Testis (tissue), 3 donors: ENCODE results near the gene ZC3H7B. TPM values are rescaled to one million over a fixed set of nuclear protein-coding genes. Genes with fewer than 3 reads are reported as not detected.

Experiments
- DNase-seq: peaks from one replicate; pipeline ENCODE4 v3.0.0-alpha.2; 2019
- H3K27ac ChIP-seq, 2 donors: fragments of 200-600 bp; sonication (generic); one replicate each; pipeline ENCODE4 v1.5.1; 2019
- H3K27me3 ChIP-seq: fragments of 200-600 bp; sonication (generic); one replicate; pipeline ENCODE4 v1.5.1; 2019
- H3K36me3 ChIP-seq: fragments of 200-600 bp; sonication (generic); one replicate; pipeline ENCODE4 v1.5.1; 2017; ENCODE audit warnings: low read depth; ENCODE audit errors: missing control alignments
- H3K4me1 ChIP-seq: fragments of 200-600 bp; sonication (generic); one replicate; pipeline ENCODE4 v1.5.1; 2019
- H3K4me3 ChIP-seq, 2 donors: fragments of 200-600 bp; sonication (generic); one replicate each; pipeline ENCODE4 v1.5.1; 2017 to 2019
- H3K9me3 ChIP-seq: fragments of 200-600 bp; sonication (generic); one replicate; pipeline ENCODE4 v1.5.1; 2017
- POLR2A ChIP-seq: fragments of 450-650 bp; IDR thresholded peaks from one replicate; pipeline ENCODE4 v1.6.1; 2017; ENCODE audit warnings: antibody characterized with exemption, mild to moderate bottlenecking, moderate library complexity
- WGBS, 2 donors: methylation state at CpG; one replicate each; pipeline ENCODE4 v1.1.5; 2018; 5-methylcytosine and 5-hydroxymethylcytosine counted together
- intact Hi-C: fragments of 100-400 bp; cut with DNase I; formaldehyde crosslinking; loops from one replicate; pipeline ENCODE4 v1.15.1; 2023; ENCODE audit warnings: low total_unique reads
- polyA plus RNA-seq: library from polyadenylated mRNA; stranded (reverse); fragments of 350-450 nt; fragmentation: Illumina TruSeq; extraction: RNeasy Lipid Tissue Mini Kit (QIAGEN cat#74804); gene quantifications from one replicate; pipeline ENCODE4 v1.2.3, GENCODE V29; 2014; ENCODE audit warnings: low read depth, low replicate concordance; ENCODE audit not compliant: insufficient read depth
- total RNA-seq, 2 donors: library from RNA; depleted of rRNA; stranded (reverse); fragments of >200 nt; gene quantifications; one replicate each; pipeline ENCODE4 v1.2.3, GENCODE V29; 2016
- TF ChIP-seq, protein P1 (sequence below), 3 experiments: fragments of 450-650 bp in 2 of 3; fragments of 200-600 bp in 1 of 3; sonication (generic) in 1 of 3; IDR thresholded peaks; one replicate each; pipeline ENCODE4 v1.5.1; 2016 to 2019; ENCODE audit warnings: antibody characterized with exemption in 3 of 3, mild to moderate bottlenecking in 2 of 3, moderate library complexity in 1 of 3

The ZC3H7B gene
- total and polyA plus RNA-seq, 3 donors from 2014 or later: 38.9 to 63.0 (median 56.4) TPM

DNA sequence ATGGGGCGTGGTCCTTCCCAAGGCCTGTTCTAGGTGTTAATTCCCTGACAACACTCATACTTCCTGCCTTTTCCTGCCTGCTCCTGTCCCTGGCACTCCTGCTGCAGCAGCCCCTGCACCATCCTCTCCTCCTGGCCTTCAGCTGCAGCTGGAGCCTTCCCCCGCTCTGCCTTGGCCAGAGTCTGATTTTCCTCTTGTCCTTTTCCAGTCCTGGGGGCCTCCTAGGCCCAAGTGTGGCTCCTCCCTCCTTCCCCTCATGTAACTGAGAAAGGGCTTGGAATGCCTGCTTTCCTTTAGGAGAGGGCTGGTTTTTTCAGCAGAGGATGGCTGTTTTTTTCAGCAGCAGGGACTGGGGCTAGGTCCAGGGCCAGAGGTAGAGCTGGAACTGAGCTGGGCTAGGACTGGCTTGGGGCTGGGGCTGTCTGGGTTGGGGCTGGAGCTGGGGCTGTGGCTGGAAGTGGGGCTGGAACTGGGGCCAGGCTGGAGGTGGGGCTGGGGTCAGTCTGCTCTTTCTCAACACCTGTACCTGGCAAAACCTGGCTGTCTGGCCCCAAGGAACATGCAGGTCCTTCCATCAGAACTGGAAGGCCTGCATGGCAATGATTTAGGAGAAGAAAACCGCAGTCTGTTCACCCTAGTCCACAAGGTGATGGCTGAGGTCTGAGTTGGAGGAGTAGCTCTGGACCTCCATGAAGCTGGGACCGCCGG, 23.6 kb downstream of the ZC3H7B start:
- Histone ChIP-seq H3K36me3 (no peaks in the 10 kb centered on the region), H3K4me1 (peaks cover 24% of the 10 kb centered on the region), H3K27me3 (no peaks in the 10 kb centered on the region), H3K9me3 (no peaks in the 10 kb centered on the region), H3K4me3 (no peak overlapping the region), H3K27ac (peak overlapping the region in 1 of 2 donors; percentile 12)
- no peak for DNase-seq
- intact Hi-C loops: no loop called here
- 84 to 90% methylated on average over 4 to 5 of the region's 5 CpGs for WGBS, 2 donors
- TF ChIP-seq, protein P1, sequence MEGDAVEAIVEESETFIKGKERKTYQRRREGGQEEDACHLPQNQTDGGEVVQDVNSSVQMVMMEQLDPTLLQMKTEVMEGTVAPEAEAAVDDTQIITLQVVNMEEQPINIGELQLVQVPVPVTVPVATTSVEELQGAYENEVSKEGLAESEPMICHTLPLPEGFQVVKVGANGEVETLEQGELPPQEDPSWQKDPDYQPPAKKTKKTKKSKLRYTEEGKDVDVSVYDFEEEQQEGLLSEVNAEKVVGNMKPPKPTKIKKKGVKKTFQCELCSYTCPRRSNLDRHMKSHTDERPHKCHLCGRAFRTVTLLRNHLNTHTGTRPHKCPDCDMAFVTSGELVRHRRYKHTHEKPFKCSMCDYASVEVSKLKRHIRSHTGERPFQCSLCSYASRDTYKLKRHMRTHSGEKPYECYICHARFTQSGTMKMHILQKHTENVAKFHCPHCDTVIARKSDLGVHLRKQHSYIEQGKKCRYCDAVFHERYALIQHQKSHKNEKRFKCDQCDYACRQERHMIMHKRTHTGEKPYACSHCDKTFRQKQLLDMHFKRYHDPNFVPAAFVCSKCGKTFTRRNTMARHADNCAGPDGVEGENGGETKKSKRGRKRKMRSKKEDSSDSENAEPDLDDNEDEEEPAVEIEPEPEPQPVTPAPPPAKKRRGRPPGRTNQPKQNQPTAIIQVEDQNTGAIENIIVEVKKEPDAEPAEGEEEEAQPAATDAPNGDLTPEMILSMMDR (IDR thresholded peaks at IDR 0.05): no peak
- TF ChIP-seq POLR2A: no peak

DNA sequence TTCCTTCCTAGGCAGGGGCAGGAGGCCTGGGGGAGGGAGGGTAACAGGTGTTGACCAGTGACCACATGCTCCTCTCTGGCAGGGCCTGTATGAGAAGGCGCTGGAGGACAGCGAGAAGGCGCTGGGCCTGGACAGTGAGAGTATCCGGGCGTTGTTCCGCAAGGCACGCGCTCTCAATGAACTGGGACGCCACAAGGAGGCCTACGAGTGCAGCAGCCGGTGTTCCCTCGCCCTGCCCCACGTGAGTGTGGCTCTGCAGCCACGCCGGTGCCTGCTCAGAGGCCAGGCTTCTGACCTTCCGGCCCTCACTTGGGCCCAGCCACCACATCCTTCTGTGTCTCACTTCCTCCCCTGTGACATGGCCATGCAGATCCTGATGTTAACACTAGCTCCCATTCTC, 25.8 kb downstream of the ZC3H7B start:
- peak; percentile 86 for DNase-seq
- 49 to 78% methylated on average over 13 to 16 of the region's 16 CpGs for WGBS, 2 donors
- Histone ChIP-seq H3K36me3 (no peaks in the 10 kb centered on the region), H3K27me3 (no peaks in the 10 kb centered on the region), H3K4me1 (peaks cover 24% of the 10 kb centered on the region), H3K27ac (peak overlapping the region; percentile 5 to 64), H3K9me3 (no peaks in the 10 kb centered on the region), H3K4me3 (no peak overlapping the region)
- intact Hi-C loops: no loop called here
- no peak for TF ChIP-seq POLR2A
- TF ChIP-seq, protein P1 (IDR thresholded peaks at IDR 0.05): peak in 2 of 3 experiments; percentile 8 to 37

DNA sequence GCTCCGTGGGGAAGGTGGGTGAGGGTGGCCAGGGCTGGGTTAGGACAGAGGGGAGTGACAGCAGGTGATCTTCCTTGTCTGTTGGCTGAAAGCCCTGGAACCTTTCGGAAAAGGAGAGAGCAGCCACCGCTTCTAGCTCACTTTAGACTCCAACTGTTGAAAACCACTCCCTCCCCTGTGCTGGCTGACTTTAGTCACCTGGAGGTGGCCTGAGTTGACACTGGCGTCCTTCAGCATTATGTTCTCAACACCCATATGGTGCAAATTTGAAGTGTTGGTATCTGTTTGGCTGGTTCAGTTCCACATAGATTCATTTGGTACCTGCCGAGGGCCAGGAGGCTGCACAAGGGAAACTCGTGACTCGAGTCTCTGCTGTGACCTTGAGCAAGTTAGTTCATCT, 28.8 kb downstream of the ZC3H7B start:
- Histone ChIP-seq H3K36me3 (no peaks in the 10 kb centered on the region), H3K27ac (no peak overlapping the region), H3K9me3 (no peaks in the 10 kb centered on the region), H3K4me1 (peaks cover 16% of the 10 kb centered on the region), H3K27me3 (no peaks in the 10 kb centered on the region), H3K4me3 (no peak overlapping the region)
- WGBS, 2 donors: 93 to 95% methylated on average over 6 to 7 of the region's 7 CpGs
- no peak for DNase-seq
- intact Hi-C loops: no loop called here
- TF ChIP-seq POLR2A: no peak
- TF ChIP-seq, protein P1 (IDR thresholded peaks at IDR 0.05): no peak

DNA sequence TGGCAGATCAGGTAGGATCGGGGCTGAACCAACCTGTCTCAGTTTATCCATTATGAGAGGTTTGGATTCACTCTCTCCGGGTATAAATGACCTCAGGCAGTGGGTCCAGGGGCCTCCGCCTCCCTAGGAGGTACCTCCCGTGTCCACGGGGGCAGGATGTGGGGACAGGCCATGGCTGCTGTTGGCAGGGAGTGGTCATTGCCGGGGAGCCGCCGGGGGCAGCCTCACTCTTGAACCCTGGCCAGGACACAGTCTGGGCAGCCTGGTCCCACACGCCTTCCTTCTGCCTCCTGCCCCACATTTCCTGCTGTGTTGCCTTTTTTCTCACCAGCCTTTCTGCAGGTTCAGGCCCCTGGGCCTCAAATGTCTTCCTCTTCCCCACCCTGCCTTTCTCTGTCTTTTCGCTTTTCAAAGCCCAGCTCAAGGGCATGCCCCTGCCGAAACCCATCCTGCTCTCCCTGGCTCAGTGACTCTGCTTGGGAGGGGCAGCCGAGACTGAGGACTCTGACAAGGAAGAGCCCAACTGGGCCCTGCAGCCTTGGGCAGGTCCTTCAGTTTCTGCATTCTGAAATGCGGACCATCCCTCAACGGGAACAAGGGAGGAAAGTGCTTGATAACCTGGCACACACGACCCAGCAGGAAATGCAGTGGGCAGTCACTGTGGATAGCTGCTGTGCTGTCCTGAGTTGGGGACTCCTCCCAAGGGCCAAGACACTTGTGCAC, 31.1 kb downstream of the ZC3H7B start:
- no peaks in the 10 kb centered on the region for H3K36me3 ChIP-seq
- DNase-seq: no peak
- no peak overlapping the region for H3K4me3 ChIP-seq
- intact Hi-C loops: no loop called here
- H3K9me3 ChIP-seq: no peaks in the 10 kb centered on the region
- H3K27ac ChIP-seq: no peak overlapping the region
- H3K4me1 ChIP-seq: peaks cover under 1% of the 10 kb centered on the region
- WGBS, 2 donors: 85 to 86% methylated on average over 11 to 15 of the region's 15 CpGs
- TF ChIP-seq, protein P1 (IDR thresholded peaks at IDR 0.05): no peak
- no peak for TF ChIP-seq POLR2A
- no peaks in the 10 kb centered on the region for H3K27me3 ChIP-seq
